AG09319 (cell line): ENCODE data around the gene FNDC1.

Experiments
- DNase-seq: peaks from one replicate; pipeline ENCODE4 v3.0.0-alpha.2; 2010; ENCODE audit warnings: low read depth; ENCODE audit errors: extremely low read depth
- CTCF ChIP-seq: IDR thresholded peaks from 2 replicates; pipeline ENCODE4 v1.5.1; 2011; ENCODE audit warnings: low read depth, mild to moderate bottlenecking, inconsistent platforms, low read length, moderate library complexity

The FNDC1 gene

GRCh38 chr6:159142531-159142930 lies 26.7 kb upstream of the FNDC1 start:
- no peak for DNase-seq
- TF ChIP-seq CTCF, result no peak

- no peak for DNase-seq
- TF ChIP-seq CTCF, result no peak
Measured at GRCh38 chr6:159148641-159149040, 20.6 kb upstream of the FNDC1 start.

DNA sequence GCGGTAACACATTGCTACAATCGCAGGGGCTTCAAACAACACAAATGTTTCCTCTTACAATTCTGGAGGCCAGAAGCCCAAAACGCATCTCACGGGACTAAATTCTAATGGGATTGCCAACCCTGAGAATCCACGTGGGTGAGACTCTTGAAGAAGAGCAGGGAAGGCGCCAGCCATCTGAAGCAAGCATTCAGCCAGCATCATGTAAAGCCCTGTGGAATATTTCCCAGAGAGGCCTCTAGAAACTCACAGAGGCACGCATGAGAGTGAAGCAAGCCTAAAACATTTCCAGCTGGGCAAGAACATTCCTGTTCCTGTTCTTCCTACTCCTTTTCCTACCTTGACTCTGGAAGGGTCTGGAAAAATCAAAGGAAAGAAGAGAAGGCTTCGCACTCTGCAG lies 19.6 kb upstream of the FNDC1 start:
- TF ChIP-seq CTCF, result no peak
- no peak for DNase-seq

DNA sequence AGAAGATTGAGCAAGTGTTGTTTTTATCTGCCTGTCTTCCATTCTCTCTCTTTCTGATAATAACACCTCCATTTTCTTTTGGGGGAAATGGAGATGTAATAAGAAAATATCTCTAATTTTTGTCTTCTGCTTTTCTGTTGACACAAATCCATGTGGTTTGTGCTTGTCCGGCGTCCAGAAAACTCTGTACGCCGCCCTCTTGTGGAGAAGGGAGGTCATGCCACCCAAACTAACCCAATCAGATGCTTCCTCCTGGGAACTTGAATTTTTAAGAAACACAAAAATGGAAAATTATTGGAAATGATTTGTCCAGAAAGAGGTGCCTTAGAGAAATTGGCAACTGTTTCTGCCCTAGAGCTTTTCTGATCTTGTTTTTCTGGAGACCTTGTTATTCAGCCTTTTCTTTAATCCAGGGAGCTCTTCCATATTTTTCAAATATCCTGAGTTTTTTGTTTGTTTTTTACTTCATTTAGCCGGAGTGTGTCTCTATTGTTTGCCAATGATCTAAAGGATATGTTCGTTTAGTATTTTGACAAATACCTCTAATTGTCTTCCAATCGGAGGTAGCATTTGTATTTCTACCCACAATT lies 17.8 kb upstream of the FNDC1 start:
- peak; percentile 14 for DNase-seq
- TF ChIP-seq CTCF, result peak; percentile 87

GRCh38 chr6:159152041-159152440 lies 17.2 kb upstream of the FNDC1 start:
- TF ChIP-seq CTCF, result no peak

GRCh38 chr6:159152782-159153181 lies 16.4 kb upstream of the FNDC1 start:
- TF ChIP-seq CTCF, result no peak
- DNase-seq, result no peak

More at GRCh38 chr6:159152041-159152440, 17.2 kb upstream of the FNDC1 start:
- no peak for DNase-seq

GRCh38 chr6:159155679-159156078 lies 13.5 kb upstream of the FNDC1 start:
- no peak for DNase-seq
- TF ChIP-seq CTCF, result no peak
